Suprapubic skin (tissue), 4 donors: ENCODE measurements around the gene EPX.

ENCODE experiments used
- POLR2A ChIP-seq, 2 donors: fragments of 450-650 bp; IDR thresholded peaks; one replicate each; pipeline ENCODE4 v1.6.1; 2017; ENCODE audit warnings: antibody characterized with exemption in 2 of 2, mild to moderate bottlenecking in 2 of 2, moderate library complexity in 2 of 2
- POLR2AphosphoS5 ChIP-seq, 3 donors: sonication (generic); formaldehyde crosslinking; IDR thresholded peaks; one replicate each; pipeline ENCODE4 v1.6.1; 2017; ENCODE audit warnings: antibody characterized with exemption in 3 of 3
- TF ChIP-seq, protein P1 (sequence below), 2 donors: fragments of 200-600 bp in 1 of 2; fragments of 450-650 bp in 1 of 2; sonication (generic) in 1 of 2; IDR thresholded peaks; one replicate each; pipeline ENCODE4 v1.5.1; 2016 to 2019; ENCODE audit warnings: antibody characterized with exemption in 2 of 2, mild to moderate bottlenecking in 1 of 2, moderate library complexity in 1 of 2

GRCh38 chr17:58187063-58187462 is 5.5 kb upstream of the EPX start:
- TF ChIP-seq, protein P1, sequence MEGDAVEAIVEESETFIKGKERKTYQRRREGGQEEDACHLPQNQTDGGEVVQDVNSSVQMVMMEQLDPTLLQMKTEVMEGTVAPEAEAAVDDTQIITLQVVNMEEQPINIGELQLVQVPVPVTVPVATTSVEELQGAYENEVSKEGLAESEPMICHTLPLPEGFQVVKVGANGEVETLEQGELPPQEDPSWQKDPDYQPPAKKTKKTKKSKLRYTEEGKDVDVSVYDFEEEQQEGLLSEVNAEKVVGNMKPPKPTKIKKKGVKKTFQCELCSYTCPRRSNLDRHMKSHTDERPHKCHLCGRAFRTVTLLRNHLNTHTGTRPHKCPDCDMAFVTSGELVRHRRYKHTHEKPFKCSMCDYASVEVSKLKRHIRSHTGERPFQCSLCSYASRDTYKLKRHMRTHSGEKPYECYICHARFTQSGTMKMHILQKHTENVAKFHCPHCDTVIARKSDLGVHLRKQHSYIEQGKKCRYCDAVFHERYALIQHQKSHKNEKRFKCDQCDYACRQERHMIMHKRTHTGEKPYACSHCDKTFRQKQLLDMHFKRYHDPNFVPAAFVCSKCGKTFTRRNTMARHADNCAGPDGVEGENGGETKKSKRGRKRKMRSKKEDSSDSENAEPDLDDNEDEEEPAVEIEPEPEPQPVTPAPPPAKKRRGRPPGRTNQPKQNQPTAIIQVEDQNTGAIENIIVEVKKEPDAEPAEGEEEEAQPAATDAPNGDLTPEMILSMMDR (IDR thresholded peaks at IDR 0.05) = no peak
- no peak for TF ChIP-seq POLR2A (IDR thresholded peaks at IDR 0.05)
- TF ChIP-seq POLR2AphosphoS5 (IDR thresholded peaks at IDR 0.05) = no peak
